GM10266 (cell line): Measurements from ENCODE around the gene FBN1.
A peak's percentile ranks its signal among the peaks of the same experiment; 100 is the strongest.

Experiments used
- DNase-seq: peaks from one replicate; pipeline ENCODE4 v3.0.0; 2012; ENCODE audit errors: extremely low spot score
- TF ChIP-seq, protein P1 (sequence below): IDR thresholded peaks from 2 replicates; pipeline ENCODE4 v1.5.1; 2012; ENCODE audit warnings: mild to moderate bottlenecking, low read depth; ENCODE audit not compliant: control insufficient read depth, insufficient read depth; ENCODE audit errors: missing control alignments

FBN1 gene

GRCh38 chr15:48645558-48646330 lies at the start of gene FBN1:
Gene FBN1 (minus strand): TSS chr15:48645709. CDS start chr15:48644769, 940 bp downstream.
- DNase-seq: peak; percentile 79

GRCh38 chr15:48693484-48693883 lies 48.0 kb upstream of the FBN1 start:
- TF ChIP-seq, protein P1, sequence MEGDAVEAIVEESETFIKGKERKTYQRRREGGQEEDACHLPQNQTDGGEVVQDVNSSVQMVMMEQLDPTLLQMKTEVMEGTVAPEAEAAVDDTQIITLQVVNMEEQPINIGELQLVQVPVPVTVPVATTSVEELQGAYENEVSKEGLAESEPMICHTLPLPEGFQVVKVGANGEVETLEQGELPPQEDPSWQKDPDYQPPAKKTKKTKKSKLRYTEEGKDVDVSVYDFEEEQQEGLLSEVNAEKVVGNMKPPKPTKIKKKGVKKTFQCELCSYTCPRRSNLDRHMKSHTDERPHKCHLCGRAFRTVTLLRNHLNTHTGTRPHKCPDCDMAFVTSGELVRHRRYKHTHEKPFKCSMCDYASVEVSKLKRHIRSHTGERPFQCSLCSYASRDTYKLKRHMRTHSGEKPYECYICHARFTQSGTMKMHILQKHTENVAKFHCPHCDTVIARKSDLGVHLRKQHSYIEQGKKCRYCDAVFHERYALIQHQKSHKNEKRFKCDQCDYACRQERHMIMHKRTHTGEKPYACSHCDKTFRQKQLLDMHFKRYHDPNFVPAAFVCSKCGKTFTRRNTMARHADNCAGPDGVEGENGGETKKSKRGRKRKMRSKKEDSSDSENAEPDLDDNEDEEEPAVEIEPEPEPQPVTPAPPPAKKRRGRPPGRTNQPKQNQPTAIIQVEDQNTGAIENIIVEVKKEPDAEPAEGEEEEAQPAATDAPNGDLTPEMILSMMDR: no peak
- no peak for DNase-seq

More at GRCh38 chr15:48645558-48646330, at the start of gene FBN1:
- TF ChIP-seq, protein P1: no peak

DNA sequence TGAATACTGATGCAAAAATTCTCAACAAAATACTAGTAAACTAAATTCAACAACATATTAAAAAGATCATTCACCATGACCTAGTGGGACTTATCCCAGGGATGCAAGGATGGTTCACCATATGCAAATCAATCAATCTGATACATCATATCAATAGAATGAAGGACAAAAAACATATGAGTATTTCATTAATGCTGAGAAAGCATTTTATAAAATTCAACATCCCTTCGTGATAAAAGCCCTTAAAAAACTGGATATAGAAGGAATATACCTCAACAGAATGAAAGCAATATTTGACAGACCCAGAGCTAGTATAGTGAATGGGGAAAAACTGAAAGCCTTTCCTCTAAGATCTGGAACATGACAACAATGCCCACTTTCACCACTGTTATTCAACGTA lies 43.0 kb upstream of the FBN1 start:
- DNase-seq: no peak
- TF ChIP-seq, protein P1: no peak

DNA sequence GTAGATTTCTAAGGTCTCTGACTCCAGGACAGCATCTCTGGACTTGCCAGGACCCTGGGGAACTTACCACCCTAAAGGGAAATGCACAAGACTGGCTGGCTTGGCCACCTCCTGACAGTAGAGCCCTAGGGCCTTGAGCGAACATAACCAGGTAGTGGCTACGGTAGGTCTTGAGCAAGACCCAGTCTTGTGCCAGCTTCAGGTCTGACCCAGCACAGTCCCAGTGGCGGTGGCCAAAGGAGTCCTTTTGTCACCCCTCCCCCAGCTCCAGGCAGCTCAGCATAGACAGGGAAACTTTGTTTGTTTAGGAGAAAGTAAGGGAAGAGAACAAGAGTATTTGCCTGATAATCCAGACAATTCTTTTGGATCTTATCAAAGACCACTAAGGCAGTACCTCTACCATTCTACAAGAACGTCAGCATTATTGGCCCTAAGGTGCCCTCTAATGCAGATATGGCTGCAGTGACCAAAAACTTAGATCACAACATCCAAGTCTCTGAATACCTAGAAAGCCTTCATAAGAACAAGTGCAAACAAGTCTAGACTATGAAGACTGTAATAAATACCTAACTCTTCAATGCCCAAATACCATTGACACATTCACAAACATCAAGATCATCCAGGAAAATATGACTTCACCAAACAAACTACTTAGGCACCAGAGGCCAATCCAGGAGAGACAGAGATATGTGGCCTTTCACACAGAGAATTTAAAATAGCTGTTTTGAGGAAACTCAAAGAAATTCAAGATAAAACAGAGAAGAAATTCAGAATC lies 38.7 kb upstream of the FBN1 start:
- TF ChIP-seq, protein P1: no peak
- no peak for DNase-seq

DNA sequence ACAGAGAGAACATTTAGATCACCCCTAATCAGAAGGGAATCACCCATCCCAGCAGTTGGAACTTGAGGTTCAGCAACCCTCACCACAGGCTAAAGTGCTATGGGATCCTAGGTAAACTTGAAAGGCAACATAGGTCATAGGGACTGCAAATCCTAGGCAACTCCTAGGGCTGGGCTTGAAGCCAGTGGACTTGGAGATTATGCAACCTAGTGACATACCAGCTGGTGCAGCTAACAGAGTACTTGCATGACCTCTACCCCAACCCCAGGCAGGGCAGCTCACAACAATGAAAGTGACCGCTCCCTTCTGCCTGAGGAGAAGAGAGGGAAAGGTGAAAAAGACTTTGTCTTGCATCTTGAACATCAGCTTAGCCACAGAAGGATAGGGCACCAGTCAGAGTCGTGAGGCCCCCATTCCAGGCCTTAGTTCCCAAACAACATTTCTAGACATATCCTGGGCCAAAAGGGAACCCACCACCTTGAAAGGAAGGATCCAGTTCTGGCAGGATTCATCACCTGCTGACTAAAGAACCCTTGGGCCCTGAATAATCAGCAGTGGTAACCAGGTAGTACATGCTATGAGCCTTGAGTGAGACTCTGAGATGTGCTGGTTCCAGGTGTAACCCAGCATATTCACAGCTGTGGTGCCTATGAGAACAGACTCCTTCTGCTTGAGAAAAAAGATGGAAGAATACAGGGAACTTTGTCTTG lies 37.6 kb upstream of the FBN1 start:
- no peak for DNase-seq
- TF ChIP-seq, protein P1: no peak

GRCh38 chr15:48681353-48681752 lies 35.8 kb upstream of the FBN1 start:
- TF ChIP-seq, protein P1: no peak
- no peak for DNase-seq
